Measurements from ENCODE around the gene TMEM115. TPM values are rescaled to one million over a fixed set of nuclear protein-coding genes. Genes with fewer than 3 reads are reported as not detected.

TMEM115 gene
- total RNA-seq, 2 donors from 2014 or later: 37.1 to 47.4 TPM

- Histone ChIP-seq H3K27ac (no peak overlapping the region), H3K9me3 (no peaks in the 10 kb centered on the region), H3K4me3 (no peak overlapping the region), H3K36me3 (no peaks in the 10 kb centered on the region), H3K4me1 (no peaks in the 10 kb centered on the region), H3K27me3 (no peaks in the 10 kb centered on the region)
- no peak for DNase-seq (ENCODE audit: low spot score)
- TF ChIP-seq CTCF (IDR thresholded peaks at IDR 0.05): no peak
These were observed 11.3 kb upstream of the TMEM115 start for GRCh38 chr3:50370594-50370993.

GRCh38 chr3:50369012-50369670, 9.8 kb upstream of the TMEM115 start:
- Histone ChIP-seq H3K27me3 (no peaks in the 10 kb centered on the region), H3K36me3 (no peaks in the 10 kb centered on the region), H3K4me3 (no peak overlapping the region), H3K27ac (no peak overlapping the region), H3K9me3 (no peaks in the 10 kb centered on the region), H3K4me1 (peaks cover 0 to 13% of the 10 kb centered on the region in 2 donors)
- no peak for DNase-seq (ENCODE audit: low spot score)
- no peak for TF ChIP-seq CTCF (IDR thresholded peaks at IDR 0.05)

GRCh38 chr3:50365842-50366220, 6.5 kb upstream of the TMEM115 start:
- peaks cover 0 to 14% of the 10 kb centered on the region in 2 donors for H3K4me1 ChIP-seq
- no peaks in the 10 kb centered on the region for H3K36me3 ChIP-seq
- H3K9me3 ChIP-seq: no peaks in the 10 kb centered on the region
- no peak for DNase-seq (ENCODE audit: low spot score)
- H3K27ac ChIP-seq: no peak overlapping the region
- no peaks in the 10 kb centered on the region for H3K27me3 ChIP-seq
- TF ChIP-seq CTCF (IDR thresholded peaks at IDR 0.05): no peak
- no peak overlapping the region for H3K4me3 ChIP-seq

- peak overlapping the region in 1 of 2 donors; percentile 55 for H3K27ac ChIP-seq
- no peaks in the 10 kb centered on the region for H3K36me3 ChIP-seq
- H3K9me3 ChIP-seq: no peaks in the 10 kb centered on the region
- no peaks in the 10 kb centered on the region for H3K27me3 ChIP-seq
- H3K4me1 ChIP-seq: peaks cover 0 to 14% of the 10 kb centered on the region in 2 donors
- H3K4me3 ChIP-seq: peak overlapping the region; percentile 30 to 58
- TF ChIP-seq CTCF (IDR thresholded peaks at IDR 0.05): no peak
- DNase-seq (ENCODE audit: low spot score): peak; percentile 82
These were observed 5.9 kb upstream of the TMEM115 start for GRCh38 chr3:50365080-50365841.

GRCh38 chr3:50364573-50365079, 5.3 kb upstream of the TMEM115 start:
- Histone ChIP-seq H3K9me3 (no peaks in the 10 kb centered on the region), H3K27ac (peak overlapping the region in 1 of 2 donors; percentile 48), H3K4me1 (peaks cover 0 to 17% of the 10 kb centered on the region in 2 donors), H3K4me3 (peak overlapping the region; percentile 30 to 58), H3K27me3 (no peaks in the 10 kb centered on the region), H3K36me3 (no peaks in the 10 kb centered on the region)
- DNase-seq (ENCODE audit: low spot score): no peak
- no peak for TF ChIP-seq CTCF (IDR thresholded peaks at IDR 0.05)

All from right atrium auricular region (tissue), 2 donors.